Psoas muscle (tissue), 8 donors: ENCODE measurements around the gene PER2. TPM values are rescaled to one million over a fixed set of nuclear protein-coding genes. Genes with fewer than 3 reads are reported as not detected.

ENCODE experiments used
- ATAC-seq, 4 donors: fragments of 200-7000 bp; cut with Tn5 transposase; one replicate each; pipeline ENCODE4 v1.9.1; 2020; ENCODE audit warnings: moderate library complexity in 3 of 4, mild to moderate bottlenecking in 2 of 4
- DNase-seq, 2 donors: peaks; one replicate each; pipeline ENCODE4 v3.0.0-alpha.2; 2020
- H3K27ac ChIP-seq: fragments of 200-600 bp; one replicate; pipeline ENCODE4 v1.8.0; 2022
- H3K27me3 ChIP-seq, 3 donors: fragments of 200-600 bp in 1 of 3; one replicate each; pipeline versions ENCODE4 v1.6.1 to v1.8.0; 2013 to 2022; ENCODE audit warnings: low read length in 2 of 3, mild to moderate bottlenecking in 2 of 3, moderate library complexity in 1 of 3; ENCODE audit not compliant: insufficient read depth in 3 of 3
- H3K36me3 ChIP-seq, 2 donors: fragments of 200-600 bp in 1 of 2; one replicate each; pipeline versions ENCODE4 v1.6.1 to v1.8.0; 2013 to 2022; ENCODE audit warnings: low read depth in 1 of 2, mild to moderate bottlenecking in 1 of 2, moderate library complexity in 1 of 2; ENCODE audit not compliant: insufficient read depth in 1 of 2
- H3K4me1 ChIP-seq: fragments of 200-600 bp; one replicate; pipeline ENCODE4 v1.8.0; 2022
- H3K4me3 ChIP-seq: fragments of 200-600 bp; one replicate; pipeline ENCODE4 v1.8.0; 2022; ENCODE audit warnings: mild to moderate bottlenecking
- H3K9me3 ChIP-seq: fragments of 200-600 bp; one replicate; pipeline ENCODE4 v1.8.0; 2022
- WGBS, 3 donors: extraction: QIAGEN DNeasy Blood & Tissue Kit; methylation state at CpG; one replicate each; pipeline versions ENCODE4 v1.1.6 to v1.1.7; 2013; 5-methylcytosine and 5-hydroxymethylcytosine counted together
- intact Hi-C, 2 donors: fragments of 100-400 bp; cut with DNase I; formaldehyde crosslinking; loops; one replicate each; pipeline versions ENCODE4 v1.11.0 to v1.14.2; 2022
- polyA plus RNA-seq, 3 donors: library from polyadenylated mRNA; stranded (reverse); fragments of 200-250 nt; gene quantifications; one replicate each; pipeline ENCODE4 v1.2.3, GENCODE V29; 2013
- total RNA-seq, 4 donors: library from RNA; stranded (reverse); fragmentation: NEBNext Ultra II Directional in 2 of 4; extraction: Animal tissue kit (Norgen Biotek cat#: 25700) in 2 of 4; gene quantifications; one replicate each; pipeline versions ENCODE4 v1.2.1 to v1.2.4, GENCODE V29; 2021 to 2023
- TF ChIP-seq, protein P1 (sequence below): fragments of 200-600 bp; IDR thresholded peaks from one replicate; pipeline ENCODE4 v1.8.0; 2022; ENCODE audit warnings: antibody characterized with exemption
- donor health status: healthy with polysubstance abuse.
- donor health status: DM: no; HTN: no; CAD: no; lungs with moderate emphysema.
- donor health status: Bipolar disorder and iron deficiency.
- donor health status: healthy.
- donor health status: DM: yes; HTN: yes; CAD: no.
- donor health status: DM: no; HTN: no; CAD: no.
- donor health status: DM: no; HTN: no; CAD: no.
- donor health status: DM: yes; HTN: yes; CAD: no.

Gene PER2
- total and polyA plus RNA-seq, 7 donors, result 1.9 to 20.7 (median 7.8) TPM

DNA sequence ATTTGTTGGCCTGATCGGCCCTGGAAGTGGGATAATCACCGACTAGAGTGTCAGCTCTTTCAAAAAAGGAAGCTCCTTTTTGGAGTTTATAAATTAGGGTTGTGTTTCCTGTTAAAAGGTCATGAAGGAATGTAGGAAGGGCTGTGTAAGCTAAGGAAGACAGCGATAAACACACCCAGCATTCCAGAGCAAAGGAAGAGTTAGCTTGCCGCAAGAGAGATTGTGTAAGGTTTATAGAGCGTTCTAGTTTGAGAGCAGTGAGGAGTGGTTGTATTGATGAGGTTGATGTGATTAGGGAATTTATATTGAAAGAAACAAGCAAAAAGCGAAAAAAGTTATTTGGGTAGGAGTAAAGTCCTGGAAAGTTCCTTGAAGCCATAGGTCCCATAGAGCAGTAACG, 81.4 kb downstream of the PER2 start:
- no peaks in the 10 kb centered on the region for H3K36me3 ChIP-seq
- H3K9me3 ChIP-seq, result no peaks in the 10 kb centered on the region
- no peaks in the 10 kb centered on the region for H3K27me3 ChIP-seq
- TF ChIP-seq, protein P1, sequence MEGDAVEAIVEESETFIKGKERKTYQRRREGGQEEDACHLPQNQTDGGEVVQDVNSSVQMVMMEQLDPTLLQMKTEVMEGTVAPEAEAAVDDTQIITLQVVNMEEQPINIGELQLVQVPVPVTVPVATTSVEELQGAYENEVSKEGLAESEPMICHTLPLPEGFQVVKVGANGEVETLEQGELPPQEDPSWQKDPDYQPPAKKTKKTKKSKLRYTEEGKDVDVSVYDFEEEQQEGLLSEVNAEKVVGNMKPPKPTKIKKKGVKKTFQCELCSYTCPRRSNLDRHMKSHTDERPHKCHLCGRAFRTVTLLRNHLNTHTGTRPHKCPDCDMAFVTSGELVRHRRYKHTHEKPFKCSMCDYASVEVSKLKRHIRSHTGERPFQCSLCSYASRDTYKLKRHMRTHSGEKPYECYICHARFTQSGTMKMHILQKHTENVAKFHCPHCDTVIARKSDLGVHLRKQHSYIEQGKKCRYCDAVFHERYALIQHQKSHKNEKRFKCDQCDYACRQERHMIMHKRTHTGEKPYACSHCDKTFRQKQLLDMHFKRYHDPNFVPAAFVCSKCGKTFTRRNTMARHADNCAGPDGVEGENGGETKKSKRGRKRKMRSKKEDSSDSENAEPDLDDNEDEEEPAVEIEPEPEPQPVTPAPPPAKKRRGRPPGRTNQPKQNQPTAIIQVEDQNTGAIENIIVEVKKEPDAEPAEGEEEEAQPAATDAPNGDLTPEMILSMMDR, result no peak
- intact Hi-C loops, result no loop called here
- ATAC-seq, result no peak
- peaks cover 3% of the 10 kb centered on the region for H3K4me1 ChIP-seq
- WGBS, 3 donors, result 78 to 88% (median 84%) methylated on average over 7 of the region's 7 CpGs
- no peak for DNase-seq
- H3K4me3 ChIP-seq, result no peak overlapping the region
- no peak overlapping the region for H3K27ac ChIP-seq

DNA sequence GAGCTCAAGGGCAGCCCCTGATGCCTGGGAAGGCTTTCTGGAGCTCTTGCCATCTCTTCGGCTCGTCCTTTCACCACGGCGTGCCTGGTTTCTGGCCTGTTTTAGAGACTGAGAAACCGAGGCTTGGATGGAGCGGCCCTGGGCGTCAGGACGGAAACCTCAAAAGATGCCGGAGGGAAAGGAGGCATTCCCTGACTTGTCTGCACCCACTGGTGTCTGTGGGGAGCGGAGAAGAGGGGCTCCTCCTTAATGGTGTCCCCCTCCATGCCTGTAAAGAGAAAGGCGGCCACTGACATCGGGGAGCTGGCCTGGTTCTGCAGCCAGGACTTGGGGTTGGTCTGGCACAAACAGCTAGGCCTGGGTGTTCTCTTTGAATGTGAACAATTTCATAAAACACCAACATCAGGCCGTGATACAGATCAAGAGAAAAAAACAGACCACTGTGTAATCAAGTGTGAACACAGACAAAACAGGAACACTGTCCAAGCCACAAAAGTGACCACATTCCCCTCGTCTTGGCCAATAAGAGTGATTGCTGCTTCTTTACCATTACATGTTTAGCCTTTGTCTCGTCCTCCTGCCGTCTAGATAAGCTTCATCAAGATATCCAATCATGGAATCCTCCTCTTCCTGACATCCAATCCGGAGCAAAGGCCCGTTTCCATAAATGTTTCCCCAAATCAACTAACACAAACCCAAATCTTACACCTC, 84.3 kb downstream of the PER2 start:
- intact Hi-C loops, result loop anchor here (5.0 kb wide), 1 partner anchor 58 kb away; no protein-coding TSS in a partner anchor
- WGBS, 3 donors, result 46 to 53% (median 49%) methylated on average over 18 of the region's 18 CpGs
- DNase-seq (no peak), ATAC-seq (peak in 1 of 4 donors; percentile 25)
- H3K36me3 ChIP-seq, result no peaks in the 10 kb centered on the region
- H3K27me3 ChIP-seq, result no peaks in the 10 kb centered on the region
- H3K9me3 ChIP-seq, result no peaks in the 10 kb centered on the region
- TF ChIP-seq, protein P1, result no peak
- H3K4me1 ChIP-seq, result peaks cover 31% of the 10 kb centered on the region
- H3K4me3 ChIP-seq, result peak overlapping the region; percentile 82
- H3K27ac ChIP-seq, result peak overlapping the region; percentile 96

DNA sequence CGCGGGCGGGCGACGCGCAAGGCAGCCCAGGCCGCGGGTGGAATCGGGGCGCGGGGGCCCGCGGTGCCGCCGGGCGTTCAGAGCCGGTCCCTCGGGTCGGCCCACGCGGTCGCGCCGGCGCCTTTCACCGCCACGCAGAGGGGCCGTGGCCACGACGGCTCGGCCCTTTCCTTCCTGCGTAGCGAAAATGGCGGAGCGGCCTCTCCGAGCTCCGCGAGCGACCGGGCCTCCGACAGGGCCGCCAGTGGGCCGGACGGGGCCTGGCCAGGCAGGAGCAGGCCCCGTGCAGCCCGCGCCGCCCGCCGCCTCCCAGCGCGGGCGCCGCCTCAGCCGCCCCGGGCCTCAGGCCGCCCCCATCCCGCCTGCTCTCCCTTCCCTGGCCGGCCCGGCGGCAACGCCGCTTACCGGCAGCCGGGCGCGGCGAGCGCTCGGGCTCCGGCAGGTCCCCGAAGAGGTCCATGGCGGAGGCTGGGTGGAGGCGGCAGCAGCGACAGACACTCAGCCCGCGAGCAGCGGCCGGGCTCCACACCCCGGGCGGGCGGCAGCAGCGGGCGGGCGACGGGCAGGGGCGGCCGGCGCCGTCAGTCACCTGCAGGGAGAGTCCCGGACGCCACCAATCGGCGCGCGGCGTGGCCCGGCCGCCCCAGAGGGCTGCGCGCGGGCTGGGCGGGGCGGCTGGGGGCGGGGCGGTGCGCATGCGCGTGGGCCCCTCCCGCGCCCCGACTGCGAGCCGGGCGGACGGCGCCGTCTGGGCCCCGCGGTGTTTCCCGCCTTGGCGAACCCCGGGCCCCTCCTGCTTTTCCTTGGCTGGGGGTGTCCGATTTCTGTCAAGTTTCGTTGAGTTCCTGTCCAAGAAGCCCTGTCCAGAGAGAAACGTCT, 85.1 kb downstream of the PER2 start, which contains the start of gene ILKAP:
Gene ILKAP, minus strand, starts transcription at position 602 of the 879 bp plus-strand sequence. Its CDS starts 142 bp downstream, at position 460.
- peaks cover 34% of the 10 kb centered on the region for H3K4me1 ChIP-seq
- WGBS, 3 donors, result 0% methylated on average over 46 to 126 of the region's 126 CpGs
- TF ChIP-seq, protein P1, result no peak
- intact Hi-C loops, result loop anchor here (5.0 kb wide), 1 partner anchor 59 kb away; no protein-coding TSS in a partner anchor
- no peaks in the 10 kb centered on the region for H3K36me3 ChIP-seq
- peak within 1 kb of the TSS; percentile 96 for H3K27ac ChIP-seq
- no peaks in the 10 kb centered on the region for H3K27me3 ChIP-seq
- DNase-seq (peak; percentile 92 to 95), ATAC-seq (peak; percentile 96 to 99 (median 98))
- H3K4me3 ChIP-seq, result peak within 1 kb of the TSS; percentile 82
- H3K9me3 ChIP-seq, result no peaks in the 10 kb centered on the region

DNA sequence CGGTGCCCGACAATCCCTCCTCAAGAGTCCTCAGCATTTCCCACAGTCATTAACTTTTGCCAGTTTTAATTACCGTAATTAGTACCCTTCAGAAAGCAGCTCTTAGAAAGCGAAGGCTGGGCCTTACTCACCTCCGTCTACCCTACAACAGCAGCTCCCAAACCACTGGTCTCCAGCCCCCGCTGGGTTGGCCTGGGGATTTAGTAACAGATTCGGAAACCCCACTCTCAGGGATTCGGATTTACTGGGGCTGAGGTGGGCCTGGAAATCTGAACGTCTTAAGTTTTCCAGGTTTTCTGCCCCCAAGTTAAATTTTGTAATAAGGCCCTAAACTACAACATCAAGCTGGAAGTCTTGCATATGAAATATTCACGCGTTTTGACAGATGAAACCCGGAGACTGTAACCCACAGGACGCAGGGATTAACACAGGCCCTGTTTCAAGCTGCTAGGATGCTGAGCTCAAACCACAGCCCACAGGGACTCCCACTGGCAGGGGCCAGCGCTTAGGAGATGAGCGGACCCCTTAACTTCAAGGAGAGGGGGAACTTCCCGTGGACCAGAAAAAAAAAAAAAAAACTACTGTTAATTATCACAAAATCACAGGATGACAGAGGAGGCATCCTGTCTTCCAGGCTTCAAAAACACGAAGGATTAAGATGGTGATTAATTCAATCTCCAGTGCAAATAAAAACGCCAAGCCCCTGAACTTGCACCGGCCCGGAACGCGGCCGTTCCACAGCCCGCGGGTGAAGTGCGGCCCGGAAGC, 85.9 kb downstream of the PER2 start:
- Histone ChIP-seq H3K4me3 (peak overlapping the region; percentile 82), H3K4me1 (peaks cover 34% of the 10 kb centered on the region), H3K36me3 (no peaks in the 10 kb centered on the region), H3K27ac (peak overlapping the region; percentile 96), H3K27me3 (no peaks in the 10 kb centered on the region), H3K9me3 (no peaks in the 10 kb centered on the region)
- WGBS, 3 donors, result 7 to 12% (median 8%) methylated on average over 27 of the region's 27 CpGs
- TF ChIP-seq, protein P1, result no peak
- ATAC-seq (no peak), DNase-seq (no peak)
- intact Hi-C loops, result loop anchor here (5.0 kb wide), 1 partner anchor 60 kb away; no protein-coding TSS in a partner anchor

Other genes with a start within 250 kb of the PER2 start
- gene SCLY, start 227.6 kb downstream of the PER2 start, total RNA-seq, result 10 to 100 TPM in 1 of 4 donors, 1 to 10 TPM in 3; 4.8 to 10.1 (median 7.4) TPM
- gene SCLY, start 227.6 kb downstream of the PER2 start, polyA plus RNA-seq, result 1 to 10 TPM; 4.6 to 8.8 (median 6.5) TPM
- gene ESPNL, start 188.3 kb downstream of the PER2 start, total RNA-seq, result under 1 TPM in 3 of 4 donors, not detected in 1; 0.17 to 0.32 (median 0.22) TPM
- gene ESPNL, start 188.3 kb downstream of the PER2 start, polyA plus RNA-seq, result under 1 TPM; 0.04 to 0.14 (median 0.12) TPM
- gene KLHL30, start 149.9 kb downstream of the PER2 start, total RNA-seq, result 100 to 1,000 TPM in 3 of 4 donors, 10 to 100 TPM in 1; 82.1 to 175 (median 153) TPM
- 100 to 1,000 TPM in 1 of 3 donors, 10 to 100 TPM in 2; 67.7 to 121 (median 91.7) TPM for gene KLHL30, start 149.9 kb downstream of the PER2 start, polyA plus RNA-seq
- 10 to 100 TPM in 1 of 4 donors, 1 to 10 TPM in 3; 1.8 to 18.2 (median 4.5) TPM for gene ERFE, start 129.6 kb downstream of the PER2 start, total RNA-seq
- gene ERFE, start 129.6 kb downstream of the PER2 start, polyA plus RNA-seq, result 10 to 100 TPM in 1 of 3 donors, 1 to 10 TPM in 2; 1.4 to 15.4 (median 1.7) TPM
- gene ILKAP, start 84.9 kb downstream of the PER2 start, total RNA-seq, result 10 to 100 TPM; 31.8 to 43.8 (median 39.3) TPM
- gene ILKAP, start 84.9 kb downstream of the PER2 start, polyA plus RNA-seq, result 10 to 100 TPM; 55.2 to 66.6 (median 58.4) TPM
- 10 to 100 TPM in 2 of 4 donors, 1 to 10 TPM in 2; 4.1 to 13.1 (median 10.9) TPM for gene HES6, start 48.6 kb downstream of the PER2 start, total RNA-seq
- 10 to 100 TPM; 35.7 to 54.5 (median 40.6) TPM for gene HES6, start 48.6 kb downstream of the PER2 start, polyA plus RNA-seq
- 10 to 100 TPM; 14.9 to 24.7 (median 18.4) TPM for gene TRAF3IP1, start 31.9 kb upstream of the PER2 start, total RNA-seq
- gene TRAF3IP1, start 31.9 kb upstream of the PER2 start, polyA plus RNA-seq, result 10 to 100 TPM in 1 of 3 donors, 1 to 10 TPM in 2; 2.9 to 30.9 (median 6.9) TPM
- gene ASB1, start 138.3 kb upstream of the PER2 start, total RNA-seq, result 10 to 100 TPM; 38.4 to 48.0 (median 43.6) TPM
- 10 to 100 TPM; 21.3 to 47.9 (median 30.0) TPM for gene ASB1, start 138.3 kb upstream of the PER2 start, polyA plus RNA-seq